Muscle layer of duodenum (tissue), 2 donors: ENCODE results near the gene MACO1.

ENCODE experiments used
- H3K27ac ChIP-seq: one replicate; pipeline ENCODE4 v1.7.0; 2013; ENCODE audit warnings: mild to moderate bottlenecking, low read length
- H3K27me3 ChIP-seq: one replicate; pipeline ENCODE4 v1.7.0; 2013; ENCODE audit warnings: low read depth, mild to moderate bottlenecking, control low read depth, low read length
- H3K36me3 ChIP-seq, 2 donors: one replicate each; pipeline ENCODE4 v1.7.0; 2013; ENCODE audit warnings: low read length in 2 of 2, control low read depth in 1 of 2, mild to moderate bottlenecking in 1 of 2; ENCODE audit not compliant: insufficient read depth in 2 of 2, control insufficient read depth in 1 of 2
- H3K4me1 ChIP-seq, 2 donors: one replicate each; pipeline ENCODE4 v1.7.0; 2013; ENCODE audit warnings: low read length in 2 of 2, mild to moderate bottlenecking in 2 of 2, control low read depth in 1 of 2, moderate library complexity in 1 of 2; ENCODE audit not compliant: insufficient read depth in 2 of 2, control insufficient read depth in 1 of 2
- H3K4me3 ChIP-seq, 2 donors: one replicate each; pipeline ENCODE4 v1.7.0; 2013; ENCODE audit warnings: low read length in 2 of 2, low read depth in 1 of 2, mild to moderate bottlenecking in 1 of 2
- H3K9me3 ChIP-seq, 2 donors: one replicate each; pipeline ENCODE4 v1.7.0; 2013; ENCODE audit warnings: low read length in 2 of 2, control low read depth in 1 of 2, mild to moderate bottlenecking in 1 of 2; ENCODE audit not compliant: control insufficient read depth in 1 of 2
- donor health status: healthy.

MACO1 gene

DNA sequence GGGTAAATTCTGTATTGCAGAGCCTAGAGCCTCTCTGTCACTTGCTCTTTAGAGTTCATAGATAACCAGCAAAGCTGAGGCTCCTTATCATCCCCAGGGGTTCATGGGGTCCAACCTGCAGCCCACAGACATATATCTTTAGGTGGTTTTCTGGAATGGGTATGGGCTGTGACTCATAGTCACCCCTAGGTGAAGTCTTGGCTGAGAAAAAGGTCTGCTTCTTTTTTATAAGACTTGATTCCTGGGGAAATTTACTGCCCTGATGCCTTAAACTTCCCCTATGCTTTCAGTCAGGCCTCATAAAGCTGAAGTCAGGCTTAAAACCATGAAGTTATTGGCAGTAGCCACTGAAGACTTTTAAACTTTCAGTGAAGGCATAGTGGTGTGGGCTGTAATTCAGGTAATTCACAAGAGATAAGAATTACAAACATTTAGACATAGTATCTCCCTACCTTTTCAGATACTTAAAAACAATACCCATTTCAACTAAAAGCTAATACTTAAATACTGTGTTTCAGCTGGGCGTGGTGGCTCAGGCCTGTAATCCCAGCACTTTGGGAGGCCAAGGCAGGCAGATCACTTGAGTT is 46.8 kb downstream of the MACO1 start:
- Histone ChIP-seq H3K4me1 (peaks cover 3 to 10% of the 10 kb centered on the region in 2 donors), H3K9me3 (no peaks in the 10 kb centered on the region), H3K27me3 (no peaks in the 10 kb centered on the region), H3K27ac (no peak overlapping the region), H3K4me3 (no peak overlapping the region), H3K36me3 (no peaks in the 10 kb centered on the region)

DNA sequence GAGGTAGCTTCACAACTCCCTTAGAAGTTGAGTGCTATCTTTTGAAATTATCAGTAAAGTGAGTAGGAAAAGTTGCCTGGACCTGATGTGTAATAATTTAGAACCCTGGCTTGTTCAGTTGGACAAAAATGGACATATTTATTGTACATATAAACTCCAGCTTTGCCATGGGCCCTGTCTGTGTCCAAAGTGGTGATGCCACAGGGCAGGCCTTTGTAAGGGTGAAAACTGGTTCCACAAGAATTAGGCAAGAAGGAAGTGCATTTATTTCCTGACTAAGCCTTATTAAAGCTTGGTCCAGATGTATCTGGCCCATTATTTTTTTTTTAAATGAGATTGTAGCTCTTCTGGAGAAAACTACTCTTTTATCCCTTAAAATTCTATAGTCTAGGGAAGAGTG is 47.9 kb downstream of the MACO1 start:
- no peak overlapping the region for H3K27ac ChIP-seq
- peaks cover 3 to 7% of the 10 kb centered on the region in 2 donors for H3K4me1 ChIP-seq
- H3K9me3 ChIP-seq = no peaks in the 10 kb centered on the region
- no peak overlapping the region for H3K4me3 ChIP-seq
- H3K27me3 ChIP-seq = no peaks in the 10 kb centered on the region
- H3K36me3 ChIP-seq = peaks cover 0 to 4% of the 10 kb centered on the region in 2 donors

DNA sequence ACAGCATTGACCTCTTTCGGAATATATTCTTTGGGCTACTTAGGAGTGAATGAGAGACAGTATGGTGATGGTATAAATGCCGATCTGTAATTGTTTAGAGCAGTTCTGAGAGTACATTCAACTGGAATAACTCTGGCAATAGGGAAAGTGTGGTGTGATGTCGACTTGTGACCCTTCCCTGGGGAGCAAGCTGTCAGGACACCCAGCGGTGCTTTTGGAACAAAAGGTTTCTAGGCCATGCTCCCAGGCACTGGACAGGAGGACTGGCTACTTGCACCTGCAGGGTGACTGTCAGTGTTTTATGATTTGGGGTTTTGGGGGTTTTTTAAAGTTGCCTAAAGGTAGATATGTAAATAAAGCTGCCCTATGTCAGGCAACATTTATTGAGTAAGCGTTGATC is 50.9 kb downstream of the MACO1 start:
- Histone ChIP-seq H3K9me3 (no peaks in the 10 kb centered on the region), H3K27me3 (no peaks in the 10 kb centered on the region), H3K4me1 (peaks cover 0 to 6% of the 10 kb centered on the region in 2 donors), H3K36me3 (peaks cover 11 to 15% of the 10 kb centered on the region in 2 donors), H3K4me3 (no peak overlapping the region), H3K27ac (no peak overlapping the region)

DNA sequence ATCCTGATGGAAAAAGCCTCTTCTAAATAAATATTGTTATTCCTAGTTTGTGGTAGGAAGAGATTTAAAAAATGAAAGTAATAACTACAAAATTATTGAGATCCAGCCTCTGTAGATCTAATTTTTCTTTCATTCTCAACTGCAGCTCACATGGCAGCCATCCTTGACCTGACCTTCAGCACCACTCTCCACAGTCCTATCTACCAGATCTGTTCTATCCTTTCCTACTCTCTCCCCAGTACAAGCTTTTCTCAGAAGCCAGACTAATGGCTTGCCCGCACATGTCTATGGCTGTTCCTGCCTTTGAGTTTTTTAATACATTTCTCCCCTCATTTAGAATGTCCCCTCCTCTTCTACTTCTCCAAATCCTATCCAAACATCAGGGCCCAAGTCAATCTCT is 51.5 kb downstream of the MACO1 start:
- H3K27me3 ChIP-seq = no peaks in the 10 kb centered on the region
- no peak overlapping the region for H3K4me3 ChIP-seq
- peaks cover 15 to 18% of the 10 kb centered on the region in 2 donors for H3K36me3 ChIP-seq
- H3K27ac ChIP-seq = no peak overlapping the region
- H3K4me1 ChIP-seq = peaks cover 0 to 6% of the 10 kb centered on the region in 2 donors
- no peaks in the 10 kb centered on the region for H3K9me3 ChIP-seq

DNA sequence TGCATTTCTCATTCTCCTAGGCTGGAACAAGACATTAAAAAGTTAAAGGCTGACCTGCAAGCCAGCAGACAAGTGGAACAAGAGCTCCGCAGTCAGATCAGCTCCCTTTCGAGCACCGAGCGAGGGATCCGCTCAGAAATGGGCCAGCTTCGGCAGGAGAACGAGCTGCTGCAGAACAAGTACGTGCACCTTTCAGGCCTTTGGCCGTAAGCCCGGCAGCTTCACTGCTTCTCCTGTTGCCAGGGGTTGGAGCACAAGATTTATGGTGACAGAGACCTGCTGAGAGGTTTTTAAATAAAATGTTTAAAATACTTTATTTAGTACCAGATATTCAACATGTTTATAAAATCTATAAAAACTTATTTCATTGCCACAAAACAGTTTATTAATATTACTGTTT is 53.4 kb downstream of the MACO1 start:
- peaks cover 0 to 6% of the 10 kb centered on the region in 2 donors for H3K4me1 ChIP-seq
- no peaks in the 10 kb centered on the region for H3K9me3 ChIP-seq
- H3K27ac ChIP-seq = no peak overlapping the region
- H3K4me3 ChIP-seq = no peak overlapping the region
- H3K27me3 ChIP-seq = no peaks in the 10 kb centered on the region
- peaks cover 19 to 23% of the 10 kb centered on the region in 2 donors for H3K36me3 ChIP-seq

DNA sequence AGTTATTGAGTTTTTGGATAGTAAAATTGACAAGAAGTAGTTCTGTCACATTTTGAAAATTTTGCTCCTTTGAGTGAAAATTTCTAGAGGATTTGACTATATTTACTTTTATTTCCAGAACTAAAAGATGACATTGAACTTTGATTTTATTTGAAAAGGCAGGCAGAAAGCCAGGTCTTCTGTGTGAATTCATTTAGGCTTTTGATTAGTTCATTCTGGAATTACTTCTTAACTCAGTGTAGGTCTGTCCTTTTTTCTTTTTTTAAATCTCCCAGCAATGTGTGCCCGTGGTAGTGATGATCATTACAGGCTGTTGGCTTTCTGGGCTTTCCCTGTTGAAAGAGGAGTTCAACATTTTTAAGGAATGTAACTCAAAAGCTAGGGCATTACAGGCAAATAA is 53.8 kb downstream of the MACO1 start:
- Histone ChIP-seq H3K27ac (no peak overlapping the region), H3K4me3 (no peak overlapping the region), H3K27me3 (no peaks in the 10 kb centered on the region), H3K36me3 (peaks cover 23 to 27% of the 10 kb centered on the region in 2 donors), H3K4me1 (peaks cover 0 to 6% of the 10 kb centered on the region in 2 donors), H3K9me3 (no peaks in the 10 kb centered on the region)

DNA sequence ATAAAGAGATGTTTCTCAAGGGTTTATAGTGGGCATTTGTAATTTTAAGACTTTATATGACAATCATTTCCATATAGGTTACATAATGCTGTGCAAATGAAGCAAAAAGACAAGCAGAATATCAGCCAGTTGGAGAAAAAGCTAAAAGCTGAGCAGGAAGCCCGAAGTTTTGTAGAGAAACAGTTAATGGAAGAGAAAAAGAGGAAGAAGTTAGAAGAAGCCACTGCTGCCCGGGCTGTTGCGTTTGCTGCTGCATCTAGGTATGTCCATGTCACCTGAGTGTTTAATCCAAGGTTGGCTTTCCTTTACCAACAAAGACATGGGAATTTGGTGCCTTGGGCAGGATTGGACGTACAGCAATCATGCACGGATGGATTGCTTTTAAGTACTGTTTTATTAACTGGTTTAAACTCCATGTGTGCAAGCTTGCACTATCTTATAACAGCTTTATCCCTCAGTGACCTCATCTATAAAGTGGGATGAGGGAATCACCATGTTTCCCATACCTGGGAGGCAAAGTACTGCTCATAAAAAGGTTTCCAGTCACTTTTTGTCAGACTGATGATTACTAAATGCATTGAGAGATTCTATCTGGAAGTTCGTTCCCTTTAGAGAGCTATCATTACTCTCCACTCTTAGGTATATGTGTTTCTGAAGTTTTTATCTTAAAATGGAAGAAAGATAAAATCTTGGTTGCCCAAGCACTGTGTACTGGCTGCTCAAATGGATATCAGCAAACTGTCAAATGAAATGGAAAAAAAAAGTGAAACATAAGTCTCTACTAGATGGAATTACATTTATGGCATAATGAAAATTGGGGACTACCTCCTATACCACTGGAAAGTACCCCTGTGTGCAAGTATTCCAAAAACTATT is 55.1 kb downstream of the MACO1 start:
- Histone ChIP-seq H3K9me3 (no peaks in the 10 kb centered on the region), H3K27ac (no peak overlapping the region), H3K4me1 (peaks cover 0 to 6% of the 10 kb centered on the region in 2 donors), H3K36me3 (peaks cover 31 to 32% of the 10 kb centered on the region in 2 donors), H3K27me3 (no peaks in the 10 kb centered on the region), H3K4me3 (no peak overlapping the region)

DNA sequence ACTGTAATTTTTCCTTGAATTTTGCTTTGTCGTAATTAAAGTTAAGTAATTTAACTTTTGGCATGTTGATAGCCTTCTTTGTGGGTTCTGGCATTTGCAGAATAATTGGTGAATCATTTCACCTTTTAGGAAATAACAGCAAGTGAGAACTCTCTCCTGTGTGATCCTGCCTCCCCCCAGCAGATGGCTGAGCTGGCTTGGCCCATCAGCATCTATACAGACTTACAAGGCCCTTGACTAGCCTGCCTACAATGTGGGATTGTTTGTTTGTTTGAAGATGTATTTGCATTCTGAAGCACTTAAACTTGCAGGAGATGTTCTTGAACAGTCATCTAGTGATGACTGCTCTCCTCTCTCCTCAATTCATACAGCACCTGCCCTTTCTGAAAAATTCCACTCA is 55.9 kb downstream of the MACO1 start:
- H3K36me3 ChIP-seq = peaks cover 37 to 39% of the 10 kb centered on the region in 2 donors
- no peak overlapping the region for H3K27ac ChIP-seq
- H3K9me3 ChIP-seq = no peaks in the 10 kb centered on the region
- H3K27me3 ChIP-seq = no peaks in the 10 kb centered on the region
- peaks cover 0 to 6% of the 10 kb centered on the region in 2 donors for H3K4me1 ChIP-seq
- H3K4me3 ChIP-seq = no peak overlapping the region

DNA sequence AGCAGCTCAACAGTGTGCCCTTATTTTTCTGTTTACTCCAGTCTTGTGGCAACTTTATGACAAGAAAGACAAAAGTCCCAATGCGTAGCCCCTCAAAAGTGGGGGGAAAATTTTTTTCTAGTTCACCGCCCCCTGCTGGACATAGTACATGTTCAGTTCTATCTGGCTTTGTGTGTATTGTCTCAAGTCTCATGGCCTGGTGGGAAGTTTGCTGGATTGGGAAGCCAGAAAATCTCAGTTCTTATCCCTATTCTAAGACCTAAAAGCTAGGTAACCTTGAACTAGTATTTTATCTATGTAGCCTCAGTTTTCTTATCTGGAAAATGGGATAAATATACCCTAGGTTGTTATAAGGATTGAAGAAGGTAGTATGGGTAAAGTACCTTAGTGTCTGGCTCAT is 56.9 kb downstream of the MACO1 start:
- peaks cover 0 to 6% of the 10 kb centered on the region in 2 donors for H3K4me1 ChIP-seq
- H3K27me3 ChIP-seq = no peaks in the 10 kb centered on the region
- no peak overlapping the region for H3K4me3 ChIP-seq
- peaks cover 47 to 49% of the 10 kb centered on the region in 2 donors for H3K36me3 ChIP-seq
- H3K9me3 ChIP-seq = no peaks in the 10 kb centered on the region
- no peak overlapping the region for H3K27ac ChIP-seq

DNA sequence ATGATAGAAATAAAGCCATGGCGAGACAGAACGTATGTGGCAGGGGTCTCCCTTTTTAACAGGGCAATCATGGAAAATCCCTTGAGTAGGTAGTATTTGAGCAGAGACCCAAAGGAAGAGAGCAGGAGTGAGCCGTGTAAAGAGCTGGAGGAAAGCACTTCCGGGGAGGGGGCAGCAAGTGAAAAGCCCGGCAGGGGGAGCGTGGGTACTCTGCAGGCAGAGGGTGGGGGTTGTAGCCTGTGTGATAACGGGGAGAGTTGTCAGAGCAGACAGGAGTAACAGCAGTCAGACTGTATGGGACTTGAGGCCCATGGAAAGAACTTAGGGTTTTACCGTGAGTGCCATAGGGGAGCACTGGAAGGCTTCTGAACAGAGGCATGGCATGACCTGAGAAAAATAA is 61.6 kb downstream of the MACO1 start:
- H3K27me3 ChIP-seq = no peaks in the 10 kb centered on the region
- no peaks in the 10 kb centered on the region for H3K9me3 ChIP-seq
- peaks cover 53 to 62% of the 10 kb centered on the region in 2 donors for H3K36me3 ChIP-seq
- H3K4me3 ChIP-seq = no peak overlapping the region
- H3K27ac ChIP-seq = no peak overlapping the region
- H3K4me1 ChIP-seq = no peaks in the 10 kb centered on the region

DNA sequence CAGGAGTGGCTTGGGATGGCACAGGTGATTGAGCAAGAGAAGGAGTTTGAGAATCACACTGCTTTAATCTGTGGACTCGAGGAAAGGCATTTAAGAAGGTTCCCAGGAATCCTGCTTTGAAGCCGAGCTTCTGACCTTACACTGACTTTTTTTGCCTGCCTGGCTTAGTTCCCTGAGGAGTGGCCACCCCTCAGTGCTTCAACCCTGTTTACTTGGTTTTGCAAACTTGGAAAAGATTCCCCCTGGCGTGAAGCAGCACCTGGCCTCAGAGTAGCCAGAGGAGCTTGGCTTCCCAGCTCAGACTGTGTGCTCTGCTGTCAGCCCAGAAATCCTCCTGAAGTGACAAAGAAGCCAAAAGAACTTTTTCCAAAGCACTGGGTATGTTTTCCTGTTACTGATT is 64.3 kb downstream of the MACO1 start:
- peaks cover 63 to 66% of the 10 kb centered on the region in 2 donors for H3K36me3 ChIP-seq
- no peak overlapping the region for H3K4me3 ChIP-seq
- no peaks in the 10 kb centered on the region for H3K9me3 ChIP-seq
- H3K4me1 ChIP-seq = no peaks in the 10 kb centered on the region
- no peaks in the 10 kb centered on the region for H3K27me3 ChIP-seq
- no peak overlapping the region for H3K27ac ChIP-seq
